ENCODE measurements around the gene PPP2R1B.

PPP2R1B gene

GRCh38 chr11:111680486-111681175 lies 85.6 kb downstream of the PPP2R1B start:
- TF ChIP-seq, protein P1, sequence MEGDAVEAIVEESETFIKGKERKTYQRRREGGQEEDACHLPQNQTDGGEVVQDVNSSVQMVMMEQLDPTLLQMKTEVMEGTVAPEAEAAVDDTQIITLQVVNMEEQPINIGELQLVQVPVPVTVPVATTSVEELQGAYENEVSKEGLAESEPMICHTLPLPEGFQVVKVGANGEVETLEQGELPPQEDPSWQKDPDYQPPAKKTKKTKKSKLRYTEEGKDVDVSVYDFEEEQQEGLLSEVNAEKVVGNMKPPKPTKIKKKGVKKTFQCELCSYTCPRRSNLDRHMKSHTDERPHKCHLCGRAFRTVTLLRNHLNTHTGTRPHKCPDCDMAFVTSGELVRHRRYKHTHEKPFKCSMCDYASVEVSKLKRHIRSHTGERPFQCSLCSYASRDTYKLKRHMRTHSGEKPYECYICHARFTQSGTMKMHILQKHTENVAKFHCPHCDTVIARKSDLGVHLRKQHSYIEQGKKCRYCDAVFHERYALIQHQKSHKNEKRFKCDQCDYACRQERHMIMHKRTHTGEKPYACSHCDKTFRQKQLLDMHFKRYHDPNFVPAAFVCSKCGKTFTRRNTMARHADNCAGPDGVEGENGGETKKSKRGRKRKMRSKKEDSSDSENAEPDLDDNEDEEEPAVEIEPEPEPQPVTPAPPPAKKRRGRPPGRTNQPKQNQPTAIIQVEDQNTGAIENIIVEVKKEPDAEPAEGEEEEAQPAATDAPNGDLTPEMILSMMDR (IDR thresholded peaks at IDR 0.05; ENCODE audit: borderline replicate concordance, insufficient read depth, low read depth, low read length) = no peak
- no peak overlapping the region for H3K4me3 ChIP-seq (ENCODE audit: low read depth, low read length)
